NCI-H128 (cell line): Measurements from ENCODE around the gene SMG7.

Experiments used
- DNase-seq: peaks from one replicate; lab custom pipeline; 2025; ENCODE audit not compliant: unreplicated experiment; lab: John Stamatoyannopoulos, UW

SMG7 gene

DNA sequence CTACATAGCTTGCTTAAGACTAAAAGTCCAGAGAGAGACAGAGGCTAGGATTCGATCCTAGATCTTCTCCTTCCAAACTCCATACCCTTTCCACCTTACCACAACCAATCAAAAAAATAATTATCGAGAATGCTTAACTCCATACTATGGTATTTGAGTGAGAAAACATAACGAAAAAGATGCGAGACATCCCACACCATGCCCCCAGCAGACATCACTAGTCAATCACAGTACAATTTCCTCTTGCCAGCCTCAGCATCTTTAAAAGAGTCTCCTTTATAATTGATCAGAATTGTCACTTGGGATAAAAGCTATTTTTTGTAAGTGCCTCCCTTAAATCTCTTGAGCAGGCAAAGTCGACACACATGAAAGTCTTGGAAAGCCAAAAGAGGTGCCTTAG, 117.1 kb downstream of the SMG7 start:
- no peak for DNase-seq

DNA sequence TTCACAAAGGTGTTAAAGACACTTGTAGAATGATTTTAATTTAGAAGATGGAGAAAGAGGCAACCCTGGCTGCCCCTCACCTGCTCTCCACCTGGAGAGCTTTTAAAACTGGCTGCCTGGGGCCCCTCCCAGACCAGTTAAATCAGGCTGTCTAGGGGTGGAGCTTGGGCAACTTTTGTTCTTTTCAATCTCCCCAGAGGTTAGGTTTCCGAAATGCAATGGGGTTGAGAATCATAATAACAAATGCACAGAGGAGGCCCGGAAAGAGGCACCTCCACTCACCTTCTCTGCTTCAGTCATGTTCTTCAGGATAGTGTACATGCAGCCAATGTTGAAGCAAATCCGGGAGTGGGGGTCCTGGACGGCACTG, 117.6 kb downstream of the SMG7 start:
- no peak for DNase-seq

DNA sequence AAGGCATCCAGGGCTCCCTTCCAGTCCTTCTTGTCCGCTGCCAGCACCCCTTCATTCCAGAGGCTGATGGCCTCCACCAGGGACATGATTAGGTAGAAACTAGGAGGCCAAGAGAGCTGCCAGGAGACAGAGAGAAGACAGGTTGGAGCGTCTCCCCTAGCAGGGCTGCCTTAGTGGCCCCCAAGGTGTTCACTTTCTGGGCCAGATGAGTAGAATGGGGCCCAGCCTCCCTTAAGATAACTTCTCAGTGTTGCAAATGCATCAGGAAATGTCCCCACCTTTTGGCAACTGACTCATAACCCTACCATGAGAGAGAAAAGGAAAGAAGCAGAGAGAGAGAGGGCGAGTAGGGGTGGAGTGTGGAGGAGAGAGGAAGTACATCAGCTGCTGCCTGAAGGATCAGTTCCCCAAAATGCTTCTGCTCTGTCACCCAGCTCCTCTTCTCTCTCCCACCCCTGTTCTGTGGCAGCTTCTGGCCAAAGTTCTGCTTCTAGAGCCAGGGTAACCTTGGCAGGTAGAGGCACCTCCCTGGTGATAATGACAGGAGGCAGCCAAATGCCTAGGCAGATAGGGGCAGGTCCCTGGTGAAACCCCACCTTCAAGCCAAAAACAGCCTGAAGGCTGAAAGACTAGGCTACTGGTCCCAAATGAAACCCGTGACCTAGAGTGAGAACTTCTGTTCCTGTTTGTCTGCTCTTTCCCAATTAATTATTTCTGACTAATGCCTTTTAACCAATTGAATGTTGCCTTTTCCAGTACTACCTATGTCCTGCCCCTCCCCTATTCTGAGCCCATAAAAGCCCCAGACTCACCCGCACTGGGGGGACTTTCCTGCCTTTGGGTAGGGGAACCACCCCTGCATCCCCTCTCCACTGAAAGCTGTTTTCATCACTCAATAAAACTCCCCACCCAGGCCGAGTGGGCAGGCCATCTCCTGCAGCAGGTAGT, 118.2 kb downstream of the SMG7 start, which contains the start of gene NCF2:
NCF2 (minus strand) TSS at position 216 of the 948 bp plus-strand sequence; CDS start at position 86, 130 bp downstream.
- DNase-seq, result no peak

DNA sequence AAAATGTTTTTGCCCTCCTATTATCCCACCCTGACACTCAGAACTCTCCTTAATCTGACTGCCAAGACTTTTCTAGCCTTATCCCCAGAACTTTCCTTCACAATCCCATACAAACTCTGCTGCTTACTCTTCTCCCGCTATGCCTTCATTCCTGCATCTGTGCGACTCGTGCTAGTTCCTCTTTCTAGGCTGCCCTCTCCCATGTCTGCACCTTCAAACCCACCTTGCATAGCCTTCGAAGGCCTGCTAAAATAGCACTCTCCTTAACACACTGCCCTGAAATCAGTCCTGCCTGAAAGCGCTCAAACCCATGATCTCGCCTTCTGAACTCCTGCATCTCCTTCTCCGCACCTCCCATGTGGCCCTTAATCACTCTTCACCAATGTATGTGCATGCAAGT, 120.4 kb downstream of the SMG7 start:
- DNase-seq, result no peak

DNA sequence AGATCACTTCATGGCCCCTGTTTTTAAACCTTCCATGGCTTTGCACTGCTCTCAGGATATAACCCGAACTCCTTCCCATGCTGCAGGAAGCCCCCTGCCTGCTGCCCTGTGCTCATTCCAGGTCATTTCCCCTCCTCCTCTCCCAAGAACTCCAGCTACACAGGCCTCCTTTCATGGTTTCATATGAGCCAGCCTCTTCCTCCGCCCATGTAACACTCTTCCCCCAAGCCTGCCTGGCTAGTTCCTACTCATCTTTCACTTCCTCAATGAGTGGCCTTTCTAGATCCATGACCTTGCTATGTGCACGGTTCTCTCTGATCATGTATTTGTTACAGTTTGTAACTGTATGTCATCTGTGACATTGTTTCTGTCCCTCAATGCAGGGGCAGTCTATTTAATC, 121.1 kb downstream of the SMG7 start:
- no peak for DNase-seq

DNA sequence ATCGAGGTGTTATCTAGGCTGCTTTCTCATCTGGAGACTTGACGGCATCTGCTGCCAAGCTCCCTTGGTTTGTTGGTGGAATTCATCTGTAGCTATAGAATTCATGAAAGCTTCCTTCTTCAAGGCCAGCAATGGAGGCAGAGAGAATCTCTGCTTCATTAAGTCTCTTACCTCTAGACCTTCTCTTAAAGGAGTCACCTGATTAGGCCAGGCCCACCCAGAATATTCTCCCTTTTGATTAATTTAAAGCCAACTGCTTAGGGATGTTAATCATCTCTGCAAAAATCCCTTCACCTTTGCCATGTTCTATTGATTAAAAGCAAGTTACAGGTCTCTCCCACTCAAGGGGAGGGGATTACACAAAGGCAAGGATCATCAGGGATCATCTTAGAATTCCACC, 123.2 kb downstream of the SMG7 start:
- no peak for DNase-seq

DNA sequence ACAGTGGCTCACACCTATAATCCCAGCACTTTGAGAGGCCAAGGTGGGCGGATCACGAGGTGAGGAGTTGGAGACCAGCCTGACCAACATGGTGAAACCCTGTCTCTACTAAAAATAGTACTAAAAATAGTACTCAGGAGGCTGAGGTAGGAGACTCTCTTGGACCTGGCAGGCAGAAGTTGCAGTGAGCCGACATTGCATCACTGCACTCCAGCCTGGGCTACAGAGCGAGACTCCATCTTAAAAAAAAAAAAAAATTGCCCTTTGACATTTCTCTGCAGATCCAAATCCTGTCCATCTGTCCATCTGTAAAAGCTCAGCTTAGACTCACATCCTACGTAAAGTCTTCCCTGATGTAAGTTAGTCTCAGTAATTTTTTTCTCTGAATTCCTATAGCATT, 124.2 kb downstream of the SMG7 start:
- DNase-seq, result no peak

DNA sequence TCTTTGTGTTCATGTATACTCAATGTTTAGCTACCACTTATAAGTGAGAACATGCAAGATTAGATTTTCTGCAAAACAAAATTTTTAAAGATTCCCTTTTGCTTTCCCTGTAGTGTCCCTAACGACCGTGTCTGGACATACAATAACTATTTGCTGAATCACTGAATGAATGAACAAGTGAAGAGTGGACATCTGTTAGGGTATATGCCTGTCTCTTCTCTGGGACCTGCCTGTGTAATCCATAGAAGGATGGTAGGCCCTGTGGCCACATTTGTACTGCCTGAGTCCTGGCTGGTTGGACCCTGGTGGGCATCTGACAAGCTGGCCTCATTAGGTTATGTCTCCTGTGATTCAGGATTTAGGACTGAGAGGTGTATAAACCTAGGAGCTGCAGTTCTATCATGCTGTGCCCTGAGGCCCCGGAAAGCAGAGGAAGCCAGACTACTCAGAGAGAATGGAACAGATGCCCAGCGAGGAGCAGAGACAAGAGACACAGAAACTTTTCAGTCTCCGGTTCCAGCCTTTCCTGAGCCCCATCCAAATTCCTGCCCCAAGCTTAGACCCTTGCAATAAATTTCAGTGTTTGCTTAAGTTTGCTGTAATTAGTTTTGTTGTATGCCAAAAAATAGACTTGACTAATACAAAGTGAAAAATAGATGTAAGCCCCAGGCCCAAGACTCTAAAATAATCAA, 125.5 kb downstream of the SMG7 start:
- DNase-seq, result no peak

DNA sequence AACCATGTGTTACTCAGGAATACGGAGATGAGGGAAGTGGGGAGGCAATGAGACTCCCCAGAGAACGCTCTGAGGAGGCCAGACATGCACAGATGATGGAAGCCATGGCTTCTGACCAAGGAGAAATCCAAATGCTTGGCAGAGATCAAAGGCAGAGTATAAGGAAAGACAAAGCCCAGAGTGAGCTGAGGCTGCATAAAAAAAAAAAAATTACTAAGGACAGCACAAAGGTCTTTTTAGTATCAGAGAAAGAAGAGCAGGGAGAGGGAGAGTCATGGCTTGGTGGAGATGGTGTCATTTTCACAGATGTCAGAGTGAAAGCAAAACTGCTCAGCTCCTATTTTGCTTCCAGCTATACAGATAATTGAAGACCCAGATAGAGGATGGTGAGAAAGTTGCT, 126.1 kb downstream of the SMG7 start:
- DNase-seq, result no peak

DNA sequence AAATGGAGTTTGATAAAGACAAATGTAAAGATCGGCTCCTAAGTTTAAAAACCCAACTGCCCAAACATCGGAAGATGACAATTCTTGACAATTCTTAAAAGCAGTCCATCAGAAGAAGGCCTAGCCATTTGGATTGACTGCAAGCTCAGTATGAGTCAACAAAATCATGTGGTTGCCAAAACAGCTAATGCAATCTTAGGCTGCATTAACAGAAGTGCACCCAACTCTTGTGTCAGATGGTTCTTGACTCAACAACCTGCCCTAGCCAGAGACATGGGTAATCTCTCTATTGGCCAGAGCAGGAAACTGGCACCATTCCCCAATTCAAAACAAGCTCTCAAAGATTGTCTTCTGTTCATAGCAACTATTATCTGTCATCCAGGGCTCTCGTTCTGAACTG, 127.8 kb downstream of the SMG7 start:
- no peak for DNase-seq

DNA sequence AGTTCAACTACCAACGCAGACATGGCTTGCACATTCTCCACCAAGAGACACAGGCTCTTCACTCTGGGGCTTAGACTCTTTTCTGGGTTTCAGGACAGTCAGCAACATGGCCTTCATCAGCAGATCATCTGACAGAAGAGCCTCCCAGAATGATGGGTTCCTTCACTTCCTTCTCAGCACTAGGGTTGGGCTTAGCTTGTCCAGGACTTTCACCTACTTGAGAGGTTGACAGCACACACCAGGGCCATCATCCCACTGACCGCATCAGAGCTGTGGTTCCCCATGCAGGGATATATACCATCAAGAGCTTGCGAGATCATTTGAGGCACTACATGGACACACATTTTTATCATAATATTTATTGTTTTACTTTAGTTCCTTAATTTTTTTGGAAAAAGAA, 128.3 kb downstream of the SMG7 start:
- DNase-seq, result no peak

DNA sequence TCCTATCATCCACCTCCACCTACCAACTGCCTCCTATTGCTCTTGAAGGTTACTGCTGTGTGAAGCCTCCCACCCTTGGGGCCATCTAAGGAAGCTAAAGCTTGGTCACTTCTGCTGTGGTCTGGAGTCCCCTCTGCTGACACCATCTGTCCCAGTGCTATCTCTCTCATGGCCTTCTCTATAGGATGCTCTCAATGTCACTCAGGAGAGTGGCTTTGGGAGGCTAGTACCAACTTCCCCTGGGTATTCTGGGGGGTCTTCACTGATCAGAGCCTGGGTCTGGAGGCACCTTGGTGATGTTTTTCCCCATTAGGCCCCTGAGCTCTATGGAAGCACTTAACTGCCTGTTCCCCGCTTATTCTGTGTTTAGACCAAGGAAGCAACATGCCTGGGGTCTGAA, 130.2 kb downstream of the SMG7 start:
- DNase-seq, result no peak
